HepG2 (cell line): ENCODE data around the gene HMGN4. TPM values are rescaled to one million over a fixed set of nuclear protein-coding genes. Genes with fewer than 3 reads are reported as not detected.

Experiments
- ARHGAP35 ChIP-seq: sonication (generic); formaldehyde crosslinking; IDR thresholded peaks from 2 replicates; pipeline ENCODE4 v1.9.0; 2022; ENCODE audit warnings: mild to moderate bottlenecking, inconsistent platforms, moderate library complexity, missing genetic modification reagents, borderline replicate concordance
- ARNT2 ChIP-seq: sonication (generic); formaldehyde crosslinking; IDR thresholded peaks from 2 replicates; pipeline ENCODE4 v1.8.0; 2022; ENCODE audit warnings: mild to moderate bottlenecking, low read depth, missing genetic modification reagents, moderate library complexity
- CEBPG ChIP-seq: IDR thresholded peaks from 2 replicates; pipeline ENCODE4 v1.6.1; 2016
- CENPBD1 ChIP-seq: sonication (generic); formaldehyde crosslinking; IDR thresholded peaks from 2 replicates; pipeline ENCODE4 v1.8.0; 2022; ENCODE audit warnings: missing genetic modification reagents, low read depth, mild to moderate bottlenecking, borderline replicate concordance
- ERF ChIP-seq: IDR thresholded peaks from 2 replicates; pipeline ENCODE4 v1.6.1; 2018; ENCODE audit warnings: missing biosample characterization, missing genetic modification reagents
- FIP1L1 ChIP-seq: fragments of 200-400 bp; formaldehyde crosslinking; IDR thresholded peaks from 2 replicates; pipeline ENCODE4 v1.6.1; 2018; ENCODE audit warnings: low read depth, mild to moderate bottlenecking, low read length, moderate library complexity, borderline replicate concordance; ENCODE audit not compliant: insufficient read depth
- HDAC1 ChIP-seq: sonication (generic); formaldehyde crosslinking; IDR thresholded peaks from 2 replicates; pipeline ENCODE4 v1.5.1; 2020; ENCODE audit warnings: mild to moderate bottlenecking, missing genetic modification reagents
- IKZF1 ChIP-seq: fragments of 450-650 bp; IDR thresholded peaks from 2 replicates; pipeline ENCODE4 v1.7.1; 2016
- MATR3 ChIP-seq: sonication (generic); formaldehyde crosslinking; IDR thresholded peaks from 2 replicates; pipeline ENCODE4 v1.4.0; 2020; ENCODE audit warnings: missing genetic modification reagents
- MED1 ChIP-seq: sonication (generic); formaldehyde crosslinking; IDR thresholded peaks from 2 replicates; pipeline ENCODE4 v1.4.0; 2020; ENCODE audit warnings: missing genetic modification reagents
- MTF1 ChIP-seq: sonication (generic); formaldehyde crosslinking; IDR thresholded peaks from 2 replicates; pipeline ENCODE4 v1.5.0; 2020; ENCODE audit warnings: missing genetic modification reagents
- NCOA2 ChIP-seq: sonication (generic); formaldehyde crosslinking; IDR thresholded peaks from 2 replicates; pipeline ENCODE4 v1.8.0; 2022; ENCODE audit warnings: inconsistent platforms
- POGK ChIP-seq: sonication (generic); formaldehyde crosslinking; conservative IDR thresholded peaks from 2 replicates; pipeline ENCODE4 v1.8.0; 2022; ENCODE audit warnings: mild to moderate bottlenecking, moderate library complexity, missing genetic modification reagents
- POLR2AphosphoS5 ChIP-seq: IDR thresholded peaks from 2 replicates; pipeline ENCODE4 v1.6.1; 2012; ENCODE audit warnings: low read depth, low read length
- RARG ChIP-seq: sonication (generic); formaldehyde crosslinking; IDR thresholded peaks from 2 replicates; pipeline ENCODE4 v1.4.0; 2020; ENCODE audit warnings: low read depth, mild to moderate bottlenecking, missing genetic modification reagents
- SRSF9 ChIP-seq: fragments of 200-400 bp; formaldehyde crosslinking; IDR thresholded peaks from 2 replicates; pipeline ENCODE4 v1.6.1; 2018; ENCODE audit warnings: borderline replicate concordance, mild to moderate bottlenecking, low read depth, low read length; ENCODE audit not compliant: insufficient read depth, poor library complexity, severe bottlenecking
- ZBTB38 ChIP-seq: sonication (generic); formaldehyde crosslinking; IDR thresholded peaks from 2 replicates; pipeline ENCODE4 v1.5.1; 2020; ENCODE audit warnings: mild to moderate bottlenecking, missing genetic modification reagents
- ZNF343 ChIP-seq: sonication (generic); formaldehyde crosslinking; IDR thresholded peaks from 2 replicates; pipeline ENCODE4 v1.4.0; 2020; ENCODE audit warnings: mild to moderate bottlenecking, missing genetic modification reagents
- ZNF484 ChIP-seq: sonication (generic); formaldehyde crosslinking; IDR thresholded peaks from 2 replicates; pipeline ENCODE4 v1.5.1; 2020; ENCODE audit warnings: mild to moderate bottlenecking, low read depth, missing genetic modification reagents, borderline replicate concordance
- ZNF564 ChIP-seq: sonication (generic); formaldehyde crosslinking; IDR thresholded peaks from 2 replicates; pipeline ENCODE4 v1.8.1; 2023; ENCODE audit warnings: mild to moderate bottlenecking, missing genetic modification reagents
- ZNF580 ChIP-seq: IDR thresholded peaks from 2 replicates; pipeline ENCODE4 v1.6.1; 2016; ENCODE audit warnings: low read depth, borderline replicate concordance
- ZNF710 ChIP-seq: sonication (generic); formaldehyde crosslinking; IDR thresholded peaks from 2 replicates; pipeline ENCODE4 v1.5.0; 2020; ENCODE audit warnings: mild to moderate bottlenecking, missing genetic modification reagents, borderline replicate concordance
- ZNF770 ChIP-seq: sonication (generic); formaldehyde crosslinking; IDR thresholded peaks from 2 replicates; pipeline ENCODE4 v1.5.0; 2020; ENCODE audit warnings: mild to moderate bottlenecking, missing genetic modification reagents
- polyA plus RNA-seq, 8 experiments: library from polyadenylated mRNA; depleted of rRNA in 3 of 8; stranded (reverse) in 7 of 8; unstranded in 1 of 8; fragments of >200 nt; fragmentation: Illumina TruSeq in 4 of 8; extraction: Trizol in 4 of 8; gene quantifications; 2 replicates each; pipeline versions ENCODE4 v1.2.1 to v1.2.3, GENCODE V29; 2011 to 2016; ENCODE audit warnings: low read depth in 4 of 8, missing spikeins in 1 of 8, mixed read lengths in 1 of 8; ENCODE audit not compliant: insufficient read depth in 1 of 8
- total RNA-seq, 5 experiments: library from RNA; depleted of rRNA; stranded (reverse); fragments of >200 nt; fragmentation: Illumina TruSeq; extraction: Trizol; gene quantifications; 2 replicates each; pipeline ENCODE4 v1.2.3, GENCODE V29; 2016; ENCODE audit warnings: low read depth in 1 of 5

HMGN4 gene
- total and polyA plus RNA-seq, 2 of the 13 experiments (the other 11 are each of a cell fraction or from before 2014, with no cell fraction given), result 39.9 to 52.1 TPM

GRCh38 chr6:26568601-26569432 is 30.7 kb downstream of the HMGN4 start (continued):
- 0 out of 2 replicates have a peak, but pooled peaks have one; percentile 74 for TF ChIP-seq ZNF710
- peak; percentile 52; the same call in 1 of the 2 replicates for TF ChIP-seq ARNT2 (CRISPR knock-in tag)
- no peak for TF ChIP-seq ZNF484 (CRISPR knock-in tag)
- TF ChIP-seq HDAC1 (CRISPR knock-in tag), result peak; percentile 59
- no peak for TF ChIP-seq FIP1L1
- peak; percentile 55 for TF ChIP-seq NCOA2 (CRISPR knock-in tag)
- TF ChIP-seq MED1, result peak; percentile 77
- TF ChIP-seq MATR3 (CRISPR knock-in tag), result no peak
- no peak for TF ChIP-seq ZNF343 (CRISPR knock-in tag)
- no peak for TF ChIP-seq POLR2AphosphoS5
- TF ChIP-seq CEBPG (CRISPR knock-in tag), result peak; percentile 100
- TF ChIP-seq IKZF1, result no peak
- peak; percentile 99 for TF ChIP-seq ZNF580
- peak; percentile 36; the same call in 1 of the 2 replicates for TF ChIP-seq ZBTB38 (CRISPR knock-in tag)
- TF ChIP-seq CENPBD1 (CRISPR knock-in tag), result 0 out of 2 replicates have a peak, but pooled peaks have one; percentile 68
- no peak for TF ChIP-seq MTF1
- peak; percentile 72 for TF ChIP-seq POGK (CRISPR knock-in tag)
- TF ChIP-seq ZNF770 (CRISPR knock-in tag), result peak; percentile 31; the same call in 1 of the 2 replicates
- no peak; the same call in 1 of the 2 replicates for TF ChIP-seq ZNF564 (CRISPR knock-in tag)
- TF ChIP-seq SRSF9, result no peak
- TF ChIP-seq ARHGAP35 (CRISPR knock-in tag), result no peak
- TF ChIP-seq ERF (CRISPR knock-in tag), result peak; percentile 98
- no peak for TF ChIP-seq RARG
